DOHH2 (cell line): ENCODE data around the gene CTDSP1.

Experiments
- H3F3A ChIP-seq: fragments of 200-600 bp; sonication (generic), shearing (Covaris generic); 2 replicates; pipeline ENCODE4 v1.6.0; 2016; ENCODE audit warnings: antibody characterized with exemption, mild to moderate bottlenecking; ENCODE audit not compliant: control insufficient read depth, insufficient read depth
- H3K27ac ChIP-seq: fragments of 200-600 bp; sonication (generic); 2 replicates; pipeline ENCODE4 v1.5.1; 2014; ENCODE audit warnings: low read depth, mild to moderate bottlenecking, low read length, moderate library complexity
- H3K27me3 ChIP-seq: fragments of 200-600 bp; sonication (generic); 2 replicates; pipeline ENCODE4 v1.6.1; 2014; ENCODE audit warnings: mild to moderate bottlenecking, low read length, mixed read lengths; ENCODE audit not compliant: control insufficient read depth
- H3K36me3 ChIP-seq: fragments of 200-600 bp; sonication (generic); 2 replicates; pipeline ENCODE4 v1.6.1; 2014; ENCODE audit warnings: mild to moderate bottlenecking, low read length, moderate library complexity, mixed read lengths; ENCODE audit not compliant: control insufficient read depth
- H3K4me1 ChIP-seq: fragments of 200-600 bp; sonication (generic); 2 replicates; pipeline ENCODE4 v1.6.1; 2014; ENCODE audit warnings: mild to moderate bottlenecking, low read length, mixed read lengths; ENCODE audit not compliant: control insufficient read depth
- H3K4me2 ChIP-seq: fragments of 200-600 bp; sonication (generic); 2 replicates; pipeline ENCODE4 v1.6.0; 2014; ENCODE audit warnings: mild to moderate bottlenecking, low read length, moderate library complexity
- H3K4me3 ChIP-seq: fragments of 200-600 bp; sonication (generic); 2 replicates; pipeline ENCODE4 v1.5.1; 2014; ENCODE audit warnings: mild to moderate bottlenecking, low read length, mixed read lengths
- H3K79me2 ChIP-seq: fragments of 200-600 bp; sonication (generic); 2 replicates; pipeline ENCODE4 v1.6.1; 2014; ENCODE audit warnings: mild to moderate bottlenecking, low read length, mixed read lengths; ENCODE audit not compliant: control insufficient read depth
- H3K9me2 ChIP-seq: fragments of 200-600 bp; sonication (generic); replicated peaks from 2 replicates; pipeline ENCODE4 v1.6.1; 2014; ENCODE audit warnings: mild to moderate bottlenecking, low read length, mixed read lengths; ENCODE audit not compliant: control insufficient read depth
- H3K9me3 ChIP-seq: fragments of 200-600 bp; sonication (generic); 2 replicates; pipeline ENCODE4 v1.6.1; 2014; ENCODE audit warnings: antibody characterized with exemption, low read length, mixed read lengths; ENCODE audit not compliant: control insufficient read depth, insufficient read depth
- H4K20me1 ChIP-seq: fragments of 200-600 bp; sonication (generic); 2 replicates; pipeline ENCODE4 v1.6.0; 2014; ENCODE audit warnings: low read depth, mild to moderate bottlenecking, antibody characterized with exemption, low read length, moderate library complexity; ENCODE audit not compliant: control insufficient read depth, insufficient read depth
- CTCF ChIP-seq: fragments of 200-600 bp; sonication (generic); IDR thresholded peaks from one replicate; pipeline ENCODE4 v1.5.1; 2014; ENCODE audit warnings: antibody characterized with exemption, mild to moderate bottlenecking, low read depth, low read length; ENCODE audit not compliant: poor library complexity, severe bottlenecking
- EZH2phosphoT487 ChIP-seq: fragments of 200-600 bp; sonication (generic); IDR thresholded peaks from 2 replicates; pipeline ENCODE4 v1.6.1; 2017; ENCODE audit warnings: borderline replicate concordance, mild to moderate bottlenecking, antibody characterized with exemption, low read length, moderate library complexity, mixed read lengths

The CTDSP1 gene

GRCh38 chr2:218446547-218446946 lies 46.9 kb downstream of the CTDSP1 start:
- TF ChIP-seq CTCF (no peak), EZH2phosphoT487 (no peak)
- peaks cover 25% of the 10 kb centered on the region for H3K36me3 ChIP-seq
- no peaks in the 10 kb centered on the region for H3K79me2 ChIP-seq
- no peaks in the 10 kb centered on the region for H3K4me1 ChIP-seq
- no peaks in the 10 kb centered on the region for H3K27me3 ChIP-seq
- no peaks in the 10 kb centered on the region for H3K9me3 ChIP-seq
- no peak overlapping the region for H3K4me3 ChIP-seq
- H3F3A ChIP-seq, result 0 out of 2 replicates have a peak, but pooled peaks cover 2% of the 10 kb centered on the region
- no peaks in the 10 kb centered on the region for H4K20me1 ChIP-seq
- H3K27ac ChIP-seq, result no peak overlapping the region
- H3K4me2 ChIP-seq, result no peak overlapping the region
- H3K9me2 ChIP-seq, result no peaks in the 10 kb centered on the region

GRCh38 chr2:218447072-218447471 lies 47.4 kb downstream of the CTDSP1 start:
- Histone ChIP-seq H3K4me3 (no peak overlapping the region), H4K20me1 (no peaks in the 10 kb centered on the region), H3K4me1 (no peaks in the 10 kb centered on the region), H3K4me2 (no peak overlapping the region), H3K36me3 (peaks cover 25% of the 10 kb centered on the region), H3K27me3 (no peaks in the 10 kb centered on the region), H3F3A (0 out of 2 replicates have a peak, but pooled peaks cover 2% of the 10 kb centered on the region), H3K9me3 (no peaks in the 10 kb centered on the region), H3K79me2 (no peaks in the 10 kb centered on the region), H3K9me2 (no peaks in the 10 kb centered on the region), H3K27ac (no peak overlapping the region)
- TF ChIP-seq EZH2phosphoT487 (no peak), CTCF (no peak)

- Histone ChIP-seq H3K79me2 (no peaks in the 10 kb centered on the region), H3F3A (no peaks in the 10 kb centered on the region), H3K36me3 (peaks cover 40% of the 10 kb centered on the region), H3K9me3 (no peaks in the 10 kb centered on the region), H3K4me2 (no peak overlapping the region), H3K27ac (no peak overlapping the region), H4K20me1 (no peaks in the 10 kb centered on the region), H3K4me1 (no peaks in the 10 kb centered on the region), H3K27me3 (no peaks in the 10 kb centered on the region), H3K4me3 (no peak overlapping the region), H3K9me2 (no peaks in the 10 kb centered on the region)
- TF ChIP-seq CTCF, result no peak
- no peak for TF ChIP-seq EZH2phosphoT487
Measured at GRCh38 chr2:218448934-218449333, 49.3 kb downstream of the CTDSP1 start.
